ENCODE results near the gene ST7. TPM values are rescaled to one million over a fixed set of nuclear protein-coding genes. Genes with fewer than 3 reads are reported as not detected.

Gene ST7
- total RNA-seq, 2 donors from 2014 or later: 7.6 to 9.8 TPM

Other genes with a start within 250 kb of the ST7 start
- gene CAPZA2, start 90.9 kb upstream of the ST7 start, total RNA-seq: 100 to 1,000 TPM in 1 of 2 donors, 10 to 100 TPM in 1; 88.4 to 144 TPM